GM12878 (cell line): Measurements from ENCODE around the gene TNKS1BP1. TPM values are rescaled to one million over a fixed set of nuclear protein-coding genes. Genes with fewer than 3 reads are reported as not detected.

Experiments used
- ATAC-seq: fragments of 200-7000 bp; cut with Tn5 transposase; 3 replicates; pipeline ENCODE4 v1.9.1; 2020; ENCODE audit warnings: mild to moderate bottlenecking, moderate library complexity
- BruUV-seq: library from RNA; stranded (reverse); fragments of 400-500 nt; replicated peaks from 2 replicates; lab custom pipeline; 2021; lab: Mats Ljungman, UMichigan
- CTCF ChIA-PET: fragments of 300-600 bp; sonication (Branson Sonifier 250); formaldehyde crosslinking; extraction: SDS; loops from one replicate; lab custom pipeline; 2021; ENCODE audit warnings: inconsistent platforms; lab: Yijun Ruan, JAX
- POLR2A ChIA-PET: fragments of 350-600 bp; formaldehyde crosslinking; extraction: SDS; loops from one replicate; lab custom pipeline; 2021; ENCODE audit warnings: inconsistent platforms; lab: Charles Lee
- RAD21 ChIA-PET: fragments of 300-600 bp; sonication (Branson Sonifier 250); formaldehyde crosslinking; loops from one replicate; lab custom pipeline; 2023; ENCODE audit warnings: antibody characterized with exemption; ENCODE audit not compliant: unreplicated experiment; lab: Charles Lee
- SMC1A ChIA-PET: fragments of 300-600 bp; sonication (Branson Sonifier 250); formaldehyde crosslinking; loops from one replicate; lab custom pipeline; 2023; ENCODE audit not compliant: unreplicated experiment, uncharacterized antibody; lab: Charles Lee
- DNase-seq: peaks from one replicate; pipeline ENCODE4 v3.0.0-alpha.2; 2011; ENCODE audit warnings: low read depth, low spot score
- FAIRE-seq: peaks from 3 replicates; lab custom pipeline; 2011; peaks lifted over from hg19 to GRCh38; lab: Jason Lieb, UNC
- H2AFZ ChIP-seq: 2 replicates; pipeline ENCODE4 v1.6.0; 2011; ENCODE audit warnings: low read depth, low read length, control low read depth; ENCODE audit not compliant: control insufficient read depth
- H3K27ac ChIP-seq: 2 replicates; pipeline ENCODE4 v1.5.1; 2011; ENCODE audit warnings: control low read depth; ENCODE audit not compliant: control insufficient read depth, insufficient read depth
- H3K27me3 ChIP-seq, 2 experiments: replicated peaks in 1 of 2; 2 replicates each; pipeline versions ENCODE4 v1.6.0 to v1.6.1; 2011; ENCODE audit warnings: low read length in 1 of 2; ENCODE audit not compliant: control insufficient read depth in 2 of 2, insufficient read depth in 2 of 2
- H3K36me3 ChIP-seq, 2 experiments: 2 replicates each; pipeline ENCODE4 v1.5.1; 2011; ENCODE audit warnings: low read length in 1 of 2; ENCODE audit not compliant: control insufficient read depth in 2 of 2, insufficient read depth in 2 of 2
- H3K4me1 ChIP-seq: 2 replicates; pipeline ENCODE4 v1.6.1; 2011; ENCODE audit warnings: mild to moderate bottlenecking, low read length, moderate library complexity, mixed read lengths; ENCODE audit not compliant: control insufficient read depth, insufficient read depth
- H3K4me2 ChIP-seq: 2 replicates; pipeline ENCODE4 v1.6.0; 2011; ENCODE audit warnings: control low read depth; ENCODE audit not compliant: control insufficient read depth, insufficient read depth
- H3K4me3 ChIP-seq: fragments of 200-600 bp; sonication (generic); 2 replicates; pipeline ENCODE4 v1.5.1; 2016
- H3K79me2 ChIP-seq: 2 replicates; pipeline ENCODE4 v1.6.0; 2011; ENCODE audit warnings: low read length; ENCODE audit not compliant: control insufficient read depth, insufficient read depth
- H3K9ac ChIP-seq: 2 replicates; pipeline ENCODE4 v1.8.0; 2011; ENCODE audit warnings: low read length, control low read depth, mixed read lengths; ENCODE audit not compliant: control insufficient read depth, insufficient read depth
- H3K9me3 ChIP-seq: replicated peaks from 3 replicates; pipeline ENCODE4 v1.5.1; 2011; ENCODE audit warnings: mild to moderate bottlenecking, low read length; ENCODE audit not compliant: control insufficient read depth, insufficient read depth
- H4K20me1 ChIP-seq: 2 replicates; pipeline ENCODE4 v1.6.0; 2011; ENCODE audit not compliant: control insufficient read depth, insufficient read depth
- CEBPB ChIP-seq, 2 experiments: fragments of 150-350 bp in 1 of 2; IDR thresholded peaks; 2 replicates each; pipeline ENCODE4 v1.6.1; 2012 to 2014; ENCODE audit warnings: low read depth in 2 of 2, low read length in 2 of 2, borderline replicate concordance in 1 of 2, inconsistent platforms in 1 of 2
- E4F1 ChIP-seq: fragments of 450-650 bp; IDR thresholded peaks from 2 replicates; pipeline ENCODE4 v1.6.1; 2018; ENCODE audit warnings: borderline replicate concordance, mild to moderate bottlenecking; ENCODE audit not compliant: partially characterized antibody
- EED ChIP-seq: sonication (generic); IDR thresholded peaks from 2 replicates; pipeline ENCODE4 v1.6.1; 2016; ENCODE audit warnings: antibody characterized with exemption, low read depth
- POLR2A ChIP-seq: IDR thresholded peaks from 2 replicates; pipeline ENCODE4 v1.6.1; 2011; ENCODE audit warnings: low read depth, mild to moderate bottlenecking, low read length
- RELA ChIP-seq: fragments of 450-650 bp; IDR thresholded peaks from 2 replicates; pipeline ENCODE4 v1.8.0; 2014; ENCODE audit warnings: borderline replicate concordance; ENCODE audit not compliant: partially characterized antibody
- TCF3 ChIP-seq: IDR thresholded peaks from 2 replicates; pipeline ENCODE4 v1.6.1; 2012; ENCODE audit warnings: low read depth, mild to moderate bottlenecking, low read length, borderline replicate concordance; ENCODE audit not compliant: insufficient read depth
- WGBS: methylation state at CpG from one replicate; pipeline ENCODE4 v1.1.6; 2016; ENCODE audit warnings: low lambda C conversion rate; ENCODE audit not compliant: insufficient replicate concordance, insufficient coverage; ENCODE audit errors: missing lambda C conversion rate; 5-methylcytosine and 5-hydroxymethylcytosine counted together
- in situ Hi-C: fragments of 300-500 bp; cut with MboI; formaldehyde crosslinking; loops from 9 replicates; pipeline ENCODE4 v1.14.3; 2018; ENCODE audit warnings: mixed read lengths
- intact Hi-C: fragments of 100-400 bp; cut with micrococcal nuclease; formaldehyde crosslinking; loops from one replicate; pipeline ENCODE4 v1.14.2; 2022; ENCODE audit not compliant: unreplicated experiment
- polyA plus RNA-seq, 11 experiments: library from polyadenylated mRNA; depleted of rRNA in 4 of 11; unstranded in 6 of 11; stranded (reverse) in 5 of 11; fragments of >200 nt; fragmentation: Nextera tagmentation in 4 of 11; fragmentation: Illumina TruSeq in 1 of 11; extraction: Ambion mirVana in 4 of 11; extraction: Trizol in 1 of 11; gene quantifications; 1 replicate in 1 of 11; 2 replicates in 10 of 11; pipeline versions ENCODE4 v1.2.1 to v1.2.3, GENCODE V29; 2011 to 2016; ENCODE audit warnings: inconsistent platforms in 2 of 11, missing spikeins in 2 of 11, low read depth in 1 of 11
- total RNA-seq, 4 experiments: library from RNA; depleted of rRNA in 3 of 4; stranded (reverse); fragments of >200 nt in 3 of 4; fragmentation: Illumina TruSeq in 1 of 4; extraction: Trizol in 1 of 4; gene quantifications; 2 replicates each; pipeline versions ENCODE4 v1.2.1 to v1.2.3, GENCODE V29; 2013 to 2021

Gene TNKS1BP1
- total and polyA plus RNA-seq, 10 of the 15 experiments (the other 5 are each of a cell fraction or from before 2014, with no cell fraction given) = 0.26 to 15.8 (median 4.3) TPM

- Histone ChIP-seq H3K27ac (no peak overlapping the region), H3K9ac (no peak overlapping the region), H3K4me1 (no peaks in the 10 kb centered on the region), H4K20me1 (no peaks in the 10 kb centered on the region), H3K79me2 (no peaks in the 10 kb centered on the region), H3K4me3 (no peak overlapping the region), H2AFZ (no peak overlapping the region), H3K9me3 (no peaks in the 10 kb centered on the region), H3K4me2 (no peak overlapping the region), H3K36me3 (no peaks in the 10 kb centered on the region), H3K27me3 (peaks cover 0 to 3% of the 10 kb centered on the region in 2 experiments; a peak in 2 of 4 replicates)
- RAD21 ChIA-PET = interaction anchor here (1.8 kb wide), 1 partner anchor 13 kb away, joined by 5 read pairs; no protein-coding TSS in a partner anchor
- DNase-seq = no peak
- intact Hi-C loops = no loop called here
- no peak for FAIRE-seq
- SMC1A ChIA-PET = interaction anchor here (1.1 kb wide), 1 partner anchor 14 kb away, joined by 3 read pairs; no protein-coding TSS in a partner anchor
- POLR2A ChIA-PET = no interaction called here
- no TSS peak for BruUV-seq
- WGBS = 55% methylated on average over 8 of the region's 9 CpGs
- no peak for ATAC-seq
- CTCF ChIA-PET = interaction anchor here (1.6 to 1.9 kb wide), 3 partner anchors 8 to 282 kb away, joined by 6 to 7 read pairs (median 7); no protein-coding TSS in a partner anchor
- TF ChIP-seq RELA (no peak), EED (no peak), E4F1 (no peak), POLR2A (no peak), CEBPB (IDR thresholded peaks at IDR 0.05; ENCODE audit: borderline replicate concordance in 1 of 2, low read depth in 2 of 2, low read length in 2 of 2) (no peak), TCF3 (no peak)
- in situ Hi-C loops = no loop called here
Observed at GRCh38 chr11:57358991-57359390, 34.2 kb upstream of the TNKS1BP1 start.
